Tibial nerve (tissue), 4 donors: ENCODE measurements around the gene SH3BGR. TPM values are rescaled to one million over a fixed set of nuclear protein-coding genes. Genes with fewer than 3 reads are reported as not detected.

Experiments used
- DNase-seq, 2 donors: peaks; one replicate each; pipeline ENCODE4 v3.0.0-alpha.2; 2019; ENCODE audit warnings: low spot score in 2 of 2
- H3K27ac ChIP-seq, 4 donors: fragments of 200-600 bp; sonication (generic) in 3 of 4; one replicate each; pipeline ENCODE4 v1.5.1; 2017 to 2019; ENCODE audit warnings: mild to moderate bottlenecking in 1 of 4
- H3K27me3 ChIP-seq, 2 donors: fragments of 200-600 bp; sonication (generic) in 1 of 2; one replicate each; pipeline versions ENCODE4 v1.5.1 to v1.6.0; 2017 to 2019
- H3K36me3 ChIP-seq, 3 donors: fragments of 200-600 bp; sonication (generic); one replicate each; pipeline ENCODE4 v1.5.1; 2018 to 2019
- H3K4me1 ChIP-seq, 4 donors: fragments of 200-600 bp; sonication (generic) in 3 of 4; one replicate each; pipeline ENCODE4 v1.5.1; 2017 to 2019
- H3K4me3 ChIP-seq, 4 donors: fragments of 200-600 bp; sonication (generic) in 3 of 4; one replicate each; pipeline ENCODE4 v1.5.1; 2017 to 2019; ENCODE audit warnings: mild to moderate bottlenecking in 1 of 4, moderate library complexity in 1 of 4
- H3K9me3 ChIP-seq, 4 donors: fragments of 200-600 bp; sonication (generic) in 3 of 4; one replicate each; pipeline ENCODE4 v1.5.1; 2017 to 2019
- EP300 ChIP-seq, 2 donors: sonication (generic); formaldehyde crosslinking; IDR thresholded peaks; one replicate each; pipeline ENCODE4 v1.6.1; 2017; ENCODE audit warnings: antibody characterized with exemption in 2 of 2, mild to moderate bottlenecking in 1 of 2
- POLR2A ChIP-seq, 2 donors: fragments of 450-650 bp; IDR thresholded peaks; one replicate each; pipeline ENCODE4 v1.6.1; 2017; ENCODE audit warnings: antibody characterized with exemption in 2 of 2, mild to moderate bottlenecking in 2 of 2, moderate library complexity in 2 of 2
- WGBS, 2 donors: methylation state at CpG; one replicate each; pipeline ENCODE4 v1.1.5; 2018; 5-methylcytosine and 5-hydroxymethylcytosine counted together
- total RNA-seq, 4 donors: library from RNA; depleted of rRNA; stranded (reverse); fragments of >200 nt; gene quantifications; one replicate each; pipeline ENCODE4 v1.1.0, GENCODE V29; 2016
- TF ChIP-seq, protein P1 (sequence below), 5 experiments: fragments of 200-600 bp in 3 of 5; fragments of 450-650 bp in 2 of 5; sonication (generic) in 3 of 5; IDR thresholded peaks; one replicate each; pipeline ENCODE4 v1.5.1; 2016 to 2019; ENCODE audit warnings: antibody characterized with exemption in 5 of 5, mild to moderate bottlenecking in 3 of 5, moderate library complexity in 2 of 5

The SH3BGR gene
- total RNA-seq, 4 donors from 2014 or later, result 2.4 to 9.6 (median 4.4) TPM

GRCh38 chr21:39444421-39445180, 7.2 kb upstream of the SH3BGR start:
- H3K27ac ChIP-seq, result peak overlapping the region in 3 of 4 donors; percentile 83 to 92 (median 89)
- no peaks in the 10 kb centered on the region for H3K9me3 ChIP-seq
- no peak for DNase-seq
- TF ChIP-seq POLR2A (IDR thresholded peaks at IDR 0.05), result no peak
- no peak for TF ChIP-seq EP300 (IDR thresholded peaks at IDR 0.05)
- TF ChIP-seq, protein P1, sequence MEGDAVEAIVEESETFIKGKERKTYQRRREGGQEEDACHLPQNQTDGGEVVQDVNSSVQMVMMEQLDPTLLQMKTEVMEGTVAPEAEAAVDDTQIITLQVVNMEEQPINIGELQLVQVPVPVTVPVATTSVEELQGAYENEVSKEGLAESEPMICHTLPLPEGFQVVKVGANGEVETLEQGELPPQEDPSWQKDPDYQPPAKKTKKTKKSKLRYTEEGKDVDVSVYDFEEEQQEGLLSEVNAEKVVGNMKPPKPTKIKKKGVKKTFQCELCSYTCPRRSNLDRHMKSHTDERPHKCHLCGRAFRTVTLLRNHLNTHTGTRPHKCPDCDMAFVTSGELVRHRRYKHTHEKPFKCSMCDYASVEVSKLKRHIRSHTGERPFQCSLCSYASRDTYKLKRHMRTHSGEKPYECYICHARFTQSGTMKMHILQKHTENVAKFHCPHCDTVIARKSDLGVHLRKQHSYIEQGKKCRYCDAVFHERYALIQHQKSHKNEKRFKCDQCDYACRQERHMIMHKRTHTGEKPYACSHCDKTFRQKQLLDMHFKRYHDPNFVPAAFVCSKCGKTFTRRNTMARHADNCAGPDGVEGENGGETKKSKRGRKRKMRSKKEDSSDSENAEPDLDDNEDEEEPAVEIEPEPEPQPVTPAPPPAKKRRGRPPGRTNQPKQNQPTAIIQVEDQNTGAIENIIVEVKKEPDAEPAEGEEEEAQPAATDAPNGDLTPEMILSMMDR (IDR thresholded peaks at IDR 0.05), result no peak
- 11 to 13% methylated on average over 14 to 15 of the region's 15 CpGs for WGBS, 2 donors
- no peaks in the 10 kb centered on the region for H3K27me3 ChIP-seq
- H3K4me3 ChIP-seq, result peak overlapping the region; percentile 66 to 92 (median 84)
- peaks cover 0 to 19% (median 4%) of the 10 kb centered on the region in 4 donors for H3K4me1 ChIP-seq
- H3K36me3 ChIP-seq, result no peaks in the 10 kb centered on the region

GRCh38 chr21:39445321-39446269, 6.2 kb upstream of the SH3BGR start, which contains the start of gene LCA5L:
LCA5L (minus strand) TSS chr21:39445778; CDS start chr21:39428493, 17,285 bp downstream.
- Histone ChIP-seq H3K27ac (peak within 1 kb of the TSS; percentile 83 to 93 (median 90)), H3K4me1 (peaks cover 0 to 19% (median 6%) of the 10 kb centered on the region in 4 donors), H3K9me3 (no peaks in the 10 kb centered on the region), H3K4me3 (peak within 1 kb of the TSS; percentile 66 to 92 (median 84)), H3K36me3 (no peaks in the 10 kb centered on the region), H3K27me3 (no peaks in the 10 kb centered on the region)
- TF ChIP-seq POLR2A (IDR thresholded peaks at IDR 0.05) (peak; percentile 59 to 81), EP300 (IDR thresholded peaks at IDR 0.05) (peak; percentile 15 to 72)
- TF ChIP-seq, protein P1 (IDR thresholded peaks at IDR 0.05), result peak in 3 of 5 experiments; percentile 28 to 49 (median 42)
- peak; percentile 66 to 76 for DNase-seq
- WGBS, 2 donors, result 0 to 1% methylated on average over 69 to 82 of the region's 83 CpGs

DNA sequence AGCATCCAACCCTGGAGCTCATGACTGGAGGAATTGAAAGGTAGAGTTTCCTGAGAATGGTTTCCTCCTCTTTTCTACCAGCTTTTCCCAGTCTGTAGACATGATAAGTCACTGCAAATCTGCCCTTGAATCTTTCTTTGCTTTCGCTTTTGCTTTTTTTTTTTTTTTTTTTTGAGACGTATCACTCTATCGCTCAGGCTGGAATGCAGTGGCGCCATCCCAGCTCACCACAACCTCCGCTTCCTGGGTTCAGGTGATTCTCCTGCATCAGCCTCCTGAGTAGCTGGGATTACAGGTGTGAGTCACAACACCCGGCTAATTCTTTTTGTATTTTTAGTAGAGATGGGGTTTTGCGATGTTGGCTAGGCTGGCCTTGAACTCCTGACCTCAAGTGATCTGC, 4.5 kb upstream of the SH3BGR start:
- DNase-seq, result no peak

DNA sequence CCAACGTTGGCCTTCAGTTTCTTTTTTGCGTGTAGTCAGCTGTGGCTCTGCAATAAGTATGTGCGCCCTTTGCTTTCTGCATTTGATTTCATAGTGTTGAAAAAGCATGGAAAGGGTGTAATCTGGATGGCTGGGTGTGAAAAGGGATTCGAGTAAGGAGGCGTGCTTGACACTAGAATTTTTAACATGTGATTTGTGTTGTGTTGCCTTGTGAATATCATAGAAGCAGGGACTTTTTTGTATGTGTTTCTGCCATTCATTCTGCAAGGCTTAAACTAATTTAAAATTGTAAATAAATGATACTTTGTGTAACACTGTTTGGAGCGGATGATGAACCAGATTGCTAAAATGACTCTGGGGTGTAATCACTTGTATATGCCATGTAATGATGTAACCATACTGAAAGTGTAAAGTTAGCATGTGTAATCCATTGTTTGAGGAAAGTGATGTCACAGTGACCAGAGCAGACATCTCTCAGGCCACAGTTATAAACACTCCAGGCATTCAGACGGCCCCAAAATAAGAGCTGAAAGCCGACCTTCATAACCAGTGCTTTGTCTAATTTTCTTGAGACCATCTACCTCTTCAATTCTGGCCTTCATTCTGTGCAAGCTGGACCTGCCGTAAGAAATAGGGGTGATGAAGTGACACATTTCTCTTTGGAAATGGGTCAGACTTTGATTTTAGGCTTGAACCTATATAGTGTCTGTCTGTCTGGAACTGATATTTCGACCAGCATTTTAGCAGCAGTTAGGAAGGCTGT, 618 bp downstream of the SH3BGR start:
- no peak for DNase-seq
- Histone ChIP-seq H3K27ac (peak overlapping the region; percentile 63 to 92 (median 75)), H3K36me3 (no peaks in the 10 kb centered on the region), H3K4me1 (peaks cover 0 to 13% (median 6%) of the 10 kb centered on the region in 4 donors), H3K9me3 (no peaks in the 10 kb centered on the region), H3K27me3 (no peaks in the 10 kb centered on the region), H3K4me3 (peak overlapping the region; percentile 13 to 41 (median 33))
- WGBS, 2 donors, result 31 to 38% methylated on average over 10 of the region's 10 CpGs
- TF ChIP-seq POLR2A (IDR thresholded peaks at IDR 0.05) (no peak), EP300 (IDR thresholded peaks at IDR 0.05) (peak in 1 of 2 donors; percentile 33)
- TF ChIP-seq, protein P1 (IDR thresholded peaks at IDR 0.05), result no peak

More for the DNA sequence above, 4.5 kb upstream of the SH3BGR start:
- TF ChIP-seq, protein P1 (IDR thresholded peaks at IDR 0.05), result no peak
- no peak for TF ChIP-seq EP300 (IDR thresholded peaks at IDR 0.05)
- TF ChIP-seq POLR2A (IDR thresholded peaks at IDR 0.05), result no peak
- Histone ChIP-seq H3K27ac (no peak overlapping the region), H3K4me1 (peaks cover 0 to 24% (median 11%) of the 10 kb centered on the region in 4 donors), H3K27me3 (no peaks in the 10 kb centered on the region), H3K4me3 (no peak overlapping the region), H3K36me3 (no peaks in the 10 kb centered on the region), H3K9me3 (no peaks in the 10 kb centered on the region)
- WGBS, 2 donors, result 97 to 100% methylated on average over 7 of the region's 7 CpGs
